A673 (cell line): Measurements from ENCODE around the gene STARD10. TPM values are rescaled to one million over a fixed set of nuclear protein-coding genes. Genes with fewer than 3 reads are reported as not detected.
"Not testable (repeated sequence)": the region's sequence is repeated elsewhere in the genome, so short reads cannot be mapped to it uniquely, and the experiment has no call there.

Experiments
- BruUV-seq: library from RNA; stranded (reverse); fragments of 400-500 nt; replicated peaks from 2 replicates; lab custom pipeline; 2021; lab: Mats Ljungman, UMichigan
- CTCF ChIA-PET: fragments of 300-600 bp; sonication (Branson Sonifier 250); formaldehyde crosslinking; loops from one replicate; lab custom pipeline; 2022; ENCODE audit warnings: antibody characterized with exemption; lab: Charles Lee
- POLR2A ChIA-PET: fragments of 300-600 bp; sonication (Branson Sonifier 250); formaldehyde crosslinking; loops from one replicate; lab custom pipeline; 2022; ENCODE audit warnings: antibody characterized with exemption; ENCODE audit not compliant: low non-redundant PET; lab: Charles Lee
- DNase-seq: peaks from one replicate; pipeline ENCODE4 v3.0.0-alpha.2; 2015; ENCODE audit warnings: low spot score
- H3K27ac ChIP-seq: fragments of 200-600 bp; sonication (generic); 2 replicates; pipeline ENCODE4 v1.5.1; 2016; ENCODE audit warnings: mixed run types, low read depth, mild to moderate bottlenecking, mixed read lengths, antibody characterized with exemption, low read length; ENCODE audit not compliant: poor library complexity, severe bottlenecking
- H3K27me3 ChIP-seq: fragments of 200-600 bp; sonication (generic); replicated peaks from 2 replicates; pipeline ENCODE4 v1.6.1; 2017; ENCODE audit warnings: mixed run types, low read depth, mild to moderate bottlenecking, mixed read lengths, antibody characterized with exemption, low read length; ENCODE audit not compliant: insufficient read depth, poor library complexity
- H3K36me3 ChIP-seq: fragments of 200-600 bp; sonication (generic); 2 replicates; pipeline ENCODE4 v1.6.1; 2016; ENCODE audit warnings: mixed run types, mild to moderate bottlenecking, mixed read lengths, antibody characterized with exemption, low read length; ENCODE audit not compliant: insufficient read depth, poor library complexity, severe bottlenecking
- H3K4me1 ChIP-seq: fragments of 200-600 bp; sonication (generic); 2 replicates; pipeline ENCODE4 v1.6.1; 2017; ENCODE audit warnings: mixed run types, mild to moderate bottlenecking, mixed read lengths, antibody characterized with exemption, low read length; ENCODE audit not compliant: insufficient read depth, poor library complexity, severe bottlenecking
- H3K4me3 ChIP-seq: fragments of 200-600 bp; sonication (generic); 2 replicates; pipeline ENCODE4 v1.5.1; 2016; ENCODE audit warnings: low read depth, mixed run types, mild to moderate bottlenecking, mixed read lengths, low read length; ENCODE audit not compliant: poor library complexity, severe bottlenecking
- H3K9me3 ChIP-seq: fragments of 200-600 bp; sonication (generic); 2 replicates; pipeline ENCODE4 v1.6.1; 2016; ENCODE audit warnings: mixed run types, low read depth, mild to moderate bottlenecking, mixed read lengths, antibody characterized with exemption, low read length; ENCODE audit not compliant: poor library complexity, severe bottlenecking
- EZH2 ChIP-seq: fragments of 200-600 bp; sonication (generic); IDR thresholded peaks from 2 replicates; pipeline ENCODE4 v1.6.1; 2017; ENCODE audit warnings: borderline replicate concordance, low read depth, mild to moderate bottlenecking, mixed read lengths, antibody characterized with exemption, low read length; ENCODE audit not compliant: poor library complexity, severe bottlenecking
- intact Hi-C: fragments of 100-400 bp; cut with micrococcal nuclease; formaldehyde crosslinking; loops from one replicate; pipeline ENCODE4 v1.10.0; 2022; ENCODE audit not compliant: unreplicated experiment
- total RNA-seq: library from RNA; stranded (reverse); gene quantifications from 2 replicates; pipeline ENCODE4 v1.2.3, GENCODE V29; 2021
- TF ChIP-seq, protein P1 (sequence below): fragments of 300-800, 200-600 bp; sonication (generic); conservative IDR thresholded peaks from 2 replicates; pipeline ENCODE4 v1.5.1; 2017; ENCODE audit warnings: low read depth, mild to moderate bottlenecking, antibody characterized with exemption, low read length, moderate library complexity, mixed read lengths

The STARD10 gene
- total RNA-seq, 1 experiment from 2014 or later: 16.9 TPM

DNA sequence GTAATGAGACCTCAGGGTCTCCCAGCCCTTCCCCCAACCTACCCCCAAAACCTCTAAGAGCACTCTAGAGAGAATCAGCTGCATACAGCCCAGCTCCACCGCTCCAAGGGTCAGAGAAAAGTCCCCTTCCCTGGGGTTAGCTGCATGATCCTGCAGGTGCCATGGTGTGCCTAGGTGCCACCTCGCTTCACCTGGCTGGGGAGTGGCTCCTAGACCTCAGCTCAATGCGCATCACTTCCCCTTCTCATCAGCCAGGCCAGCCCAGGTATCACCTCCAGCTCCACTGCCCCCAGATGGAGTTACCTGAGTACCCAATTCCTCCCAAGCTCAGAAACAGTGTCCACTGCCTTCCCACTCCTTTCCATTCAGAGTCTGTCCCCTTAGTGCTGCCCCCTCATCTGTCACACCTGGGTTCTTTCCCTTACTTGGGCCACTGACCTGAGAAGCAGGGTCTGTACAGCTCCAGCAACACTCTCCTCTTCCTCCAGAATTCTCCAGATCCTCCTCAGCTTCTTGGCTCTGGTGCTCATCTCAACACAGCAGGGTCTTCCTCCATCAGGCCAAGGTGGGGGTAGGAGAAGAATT is 1.3 kb downstream of the STARD10 start:
- no TSS peak for BruUV-seq
- ChIA-PET CTCF (interaction anchor here (0.6 to 2.6 kb wide), 4 partner anchors 10 to 309 kb away, joined by 3 to 21 read pairs (median 7); no protein-coding TSS in a partner anchor), POLR2A (interaction anchor here (0.6 kb wide), 1 partner anchor 66 kb away, joined by 3 read pairs; no protein-coding TSS in a partner anchor)
- TF ChIP-seq, protein P1, sequence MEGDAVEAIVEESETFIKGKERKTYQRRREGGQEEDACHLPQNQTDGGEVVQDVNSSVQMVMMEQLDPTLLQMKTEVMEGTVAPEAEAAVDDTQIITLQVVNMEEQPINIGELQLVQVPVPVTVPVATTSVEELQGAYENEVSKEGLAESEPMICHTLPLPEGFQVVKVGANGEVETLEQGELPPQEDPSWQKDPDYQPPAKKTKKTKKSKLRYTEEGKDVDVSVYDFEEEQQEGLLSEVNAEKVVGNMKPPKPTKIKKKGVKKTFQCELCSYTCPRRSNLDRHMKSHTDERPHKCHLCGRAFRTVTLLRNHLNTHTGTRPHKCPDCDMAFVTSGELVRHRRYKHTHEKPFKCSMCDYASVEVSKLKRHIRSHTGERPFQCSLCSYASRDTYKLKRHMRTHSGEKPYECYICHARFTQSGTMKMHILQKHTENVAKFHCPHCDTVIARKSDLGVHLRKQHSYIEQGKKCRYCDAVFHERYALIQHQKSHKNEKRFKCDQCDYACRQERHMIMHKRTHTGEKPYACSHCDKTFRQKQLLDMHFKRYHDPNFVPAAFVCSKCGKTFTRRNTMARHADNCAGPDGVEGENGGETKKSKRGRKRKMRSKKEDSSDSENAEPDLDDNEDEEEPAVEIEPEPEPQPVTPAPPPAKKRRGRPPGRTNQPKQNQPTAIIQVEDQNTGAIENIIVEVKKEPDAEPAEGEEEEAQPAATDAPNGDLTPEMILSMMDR: no peak
- TF ChIP-seq EZH2: no peak
- H3K4me3 ChIP-seq: no peak overlapping the region
- no peaks in the 10 kb centered on the region for H3K27me3 ChIP-seq
- peak overlapping the region; percentile 12 for H3K27ac ChIP-seq
- intact Hi-C loops: loop anchor here (1.0 kb wide), 1 partner anchor 67 kb away; no protein-coding TSS in a partner anchor
- H3K36me3 ChIP-seq: no peaks in the 10 kb centered on the region
- no peaks in the 10 kb centered on the region for H3K9me3 ChIP-seq
- DNase-seq: no peak
- H3K4me1 ChIP-seq: peaks cover 12% of the 10 kb centered on the region

DNA sequence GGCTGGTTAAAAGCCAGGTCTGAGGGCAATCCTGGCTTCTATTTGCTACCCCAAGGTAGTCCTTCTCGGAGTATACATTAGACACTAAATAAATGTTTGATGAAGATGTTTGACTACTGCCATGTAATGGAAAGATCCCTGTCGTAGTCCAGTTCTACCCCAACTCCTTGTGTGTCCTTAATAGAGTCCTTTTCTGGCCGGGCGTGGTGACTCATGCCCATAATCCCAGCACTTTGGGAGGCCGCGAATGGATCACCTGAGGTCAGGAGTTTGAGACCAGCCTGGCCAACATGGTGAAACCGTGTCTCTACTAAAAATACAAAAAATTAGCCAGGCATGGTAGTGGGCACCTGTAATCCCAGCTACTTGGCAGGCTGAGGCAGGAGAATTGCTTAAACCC is 2.6 kb downstream of the STARD10 start:
- H3K36me3 ChIP-seq, intact Hi-C loops, H3K27me3 ChIP-seq, H3K4me3 ChIP-seq, H3K27ac ChIP-seq, BruUV-seq, CTCF ChIA-PET, H3K9me3 ChIP-seq, POLR2A ChIA-PET, DNase-seq: not testable (repeated sequence)
- peaks cover 12% of the 10 kb centered on the region for H3K4me1 ChIP-seq

DNA sequence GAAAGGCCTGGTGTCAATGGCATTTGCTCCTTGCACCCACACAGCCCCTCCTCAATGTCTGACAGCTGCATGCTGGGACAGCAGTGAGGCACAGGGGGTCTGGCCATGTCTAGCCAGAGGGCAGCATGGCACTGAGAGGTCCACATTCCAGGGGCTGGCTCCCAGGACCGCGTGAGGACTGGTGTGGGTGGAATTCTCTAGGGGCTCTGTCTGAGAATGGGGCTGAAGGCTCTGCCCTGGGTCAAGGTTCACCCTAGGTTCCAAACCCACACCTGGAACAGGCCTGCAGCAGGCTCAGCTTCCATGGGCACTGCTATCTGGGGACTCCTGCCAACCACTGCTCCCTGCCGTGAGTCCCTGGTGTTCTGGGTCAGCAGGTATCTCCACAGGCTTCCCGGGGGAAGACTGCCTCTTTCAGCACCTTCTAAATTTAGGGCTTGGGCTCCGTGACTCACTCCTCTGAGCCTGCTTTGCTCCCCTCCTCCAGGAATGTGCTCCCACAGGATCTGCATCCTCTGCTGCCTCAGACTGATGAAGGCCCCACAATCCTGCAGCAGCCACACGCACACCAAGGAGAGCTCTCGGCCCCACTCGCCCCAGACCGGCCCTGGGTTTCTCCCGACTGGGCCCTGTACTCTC is 4.2 kb downstream of the STARD10 start:
- intact Hi-C loops: no loop called here
- Histone ChIP-seq H3K27me3 (no peaks in the 10 kb centered on the region), H3K36me3 (no peaks in the 10 kb centered on the region), H3K4me3 (no peak overlapping the region), H3K9me3 (no peaks in the 10 kb centered on the region), H3K4me1 (peaks cover 12% of the 10 kb centered on the region), H3K27ac (no peak overlapping the region)
- no TSS peak for BruUV-seq
- no peak for DNase-seq
- TF ChIP-seq, protein P1: no peak
- ChIA-PET CTCF (no interaction called here), POLR2A (no interaction called here)
